ENCODE data around the gene CCDC61. TPM values are rescaled to one million over a fixed set of nuclear protein-coding genes. Genes with fewer than 3 reads are reported as not detected.

Gene CCDC61
- 11.1 and 17.0 TPM in 2 replicates for total RNA-seq (2014; rRNA removed; shearing (Covaris generic); ENCODE audit: low replicate concordance)

DNA sequence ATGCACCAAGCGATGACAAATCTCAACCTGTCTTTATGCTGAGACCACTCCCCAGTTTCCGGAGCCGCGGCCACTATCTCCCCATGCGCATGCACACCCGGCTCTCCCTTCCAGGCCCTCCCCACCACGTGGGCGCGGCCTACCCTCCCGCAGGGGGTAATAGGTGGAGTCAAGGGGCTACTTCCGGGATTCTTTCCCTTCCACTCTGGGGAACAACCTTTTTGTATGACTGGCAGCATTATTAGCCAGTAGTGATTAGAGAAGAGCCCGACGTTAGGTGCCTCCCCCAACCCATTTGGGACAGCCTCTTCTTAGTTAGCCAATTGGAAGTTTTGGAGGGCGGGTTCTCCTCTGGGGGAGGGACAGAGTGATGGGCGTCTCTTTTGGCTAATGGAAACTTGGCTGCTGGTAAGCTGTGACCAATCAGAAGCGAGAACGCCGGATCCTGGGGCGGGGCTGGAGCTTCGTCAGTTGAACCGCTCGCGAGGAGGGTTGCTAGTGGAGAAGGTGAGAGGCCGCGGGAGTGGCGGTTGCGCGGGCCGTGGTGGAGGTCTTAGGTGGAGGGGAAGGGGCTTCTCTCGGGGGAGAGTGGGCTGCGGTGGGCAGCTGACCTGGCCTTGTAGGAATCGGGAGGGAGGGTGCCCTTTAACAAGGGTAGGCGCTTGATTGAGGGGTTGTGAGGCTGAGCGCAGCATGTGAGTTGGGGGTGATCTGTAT, at the start of gene CCDC61:
CCDC61 (plus strand) TSS at position 470 of the 717 bp plus-strand sequence. CDS start 7,552 bp downstream, outside the sequence.
- in situ Hi-C loops (cut with HindIII; ENCODE audit: low pct_unique_long_range_greater_than_20kb, low sequenced_read_pairs): no loop called here
- peak; percentile 100 for DNase-seq (ENCODE audit: low read depth)

DNA sequence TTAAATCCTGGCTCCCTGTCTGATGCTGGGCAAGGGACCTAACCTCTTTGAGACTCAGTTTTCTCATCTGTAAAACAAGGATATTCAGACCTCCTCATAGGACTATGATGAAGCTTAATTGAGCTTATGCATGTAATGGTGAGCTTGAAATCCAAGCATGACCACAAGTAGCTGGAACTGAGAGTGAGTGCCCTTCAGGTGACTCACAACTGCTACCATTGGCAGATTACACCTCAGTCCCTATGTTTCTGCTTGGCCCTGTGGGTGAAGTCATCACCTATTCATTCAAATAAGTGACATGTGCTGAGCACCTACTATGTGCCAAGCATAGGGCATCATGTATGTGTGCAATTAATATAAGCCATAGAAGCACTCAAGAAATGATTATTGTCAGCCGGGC, 47.3 kb upstream of the CCDC61 start:
- in situ Hi-C loops (cut with HindIII; ENCODE audit: low pct_unique_long_range_greater_than_20kb, low sequenced_read_pairs): no loop called here
- DNase-seq (ENCODE audit: low read depth): no peak

- in situ Hi-C loops (cut with HindIII; ENCODE audit: low pct_unique_long_range_greater_than_20kb, low sequenced_read_pairs): no loop called here
- no peak for DNase-seq (ENCODE audit: low read depth)
Observed at GRCh38 chr19:45952341-45952685, 43.0 kb upstream of the CCDC61 start.

GRCh38 chr19:45952686-45953505, 42.4 kb upstream of the CCDC61 start:
- in situ Hi-C loops (cut with HindIII; ENCODE audit: low pct_unique_long_range_greater_than_20kb, low sequenced_read_pairs): no loop called here
- DNase-seq (ENCODE audit: low read depth): peak; percentile 89

DNA sequence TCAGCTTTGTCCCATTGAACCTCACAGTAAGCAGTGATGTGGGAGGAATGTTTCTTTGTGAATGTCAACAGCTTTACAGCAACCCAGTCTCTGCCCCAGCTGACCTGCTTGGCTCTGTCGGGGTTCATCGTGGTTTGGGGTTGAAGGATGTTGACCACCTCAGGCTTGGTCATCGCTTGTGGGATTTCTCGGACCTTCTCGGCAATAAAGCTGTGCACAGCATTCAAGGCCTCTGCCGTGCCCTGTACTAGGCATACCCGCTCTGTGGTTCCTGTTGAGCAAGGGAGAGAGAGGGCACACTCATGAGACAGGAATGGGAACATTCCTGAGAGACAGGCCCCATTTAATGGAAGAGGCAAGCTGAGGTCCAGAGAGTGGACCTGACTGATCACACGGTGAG, 41.6 kb upstream of the CCDC61 start:
- in situ Hi-C loops (cut with HindIII; ENCODE audit: low pct_unique_long_range_greater_than_20kb, low sequenced_read_pairs): no loop called here
- DNase-seq (ENCODE audit: low read depth): no peak

GRCh38 chr19:45954156-45954555, 41.1 kb upstream of the CCDC61 start:
- in situ Hi-C loops (cut with HindIII; ENCODE audit: low pct_unique_long_range_greater_than_20kb, low sequenced_read_pairs): no loop called here
- DNase-seq (ENCODE audit: low read depth): no peak

GRCh38 chr19:45955905-45956608, 39.2 kb upstream of the CCDC61 start:
- in situ Hi-C loops (cut with HindIII; ENCODE audit: low pct_unique_long_range_greater_than_20kb, low sequenced_read_pairs): no loop called here
- no peak for DNase-seq (ENCODE audit: low read depth)

- in situ Hi-C loops (cut with HindIII; ENCODE audit: low pct_unique_long_range_greater_than_20kb, low sequenced_read_pairs): no loop called here
Observed at GRCh38 chr19:45958320-45958719, 36.9 kb upstream of the CCDC61 start.

GRCh38 chr19:45958769-45959516, 36.3 kb upstream of the CCDC61 start:
- in situ Hi-C loops (cut with HindIII; ENCODE audit: low pct_unique_long_range_greater_than_20kb, low sequenced_read_pairs): no loop called here
- no peak for DNase-seq (ENCODE audit: low read depth)

More at GRCh38 chr19:45958320-45958719, 36.9 kb upstream of the CCDC61 start:
- no peak for DNase-seq (ENCODE audit: low read depth)

GRCh38 chr19:45959517-45960025, 35.7 kb upstream of the CCDC61 start:
- DNase-seq (ENCODE audit: low read depth): no peak
- in situ Hi-C loops (cut with HindIII; ENCODE audit: low pct_unique_long_range_greater_than_20kb, low sequenced_read_pairs): no loop called here

DNA sequence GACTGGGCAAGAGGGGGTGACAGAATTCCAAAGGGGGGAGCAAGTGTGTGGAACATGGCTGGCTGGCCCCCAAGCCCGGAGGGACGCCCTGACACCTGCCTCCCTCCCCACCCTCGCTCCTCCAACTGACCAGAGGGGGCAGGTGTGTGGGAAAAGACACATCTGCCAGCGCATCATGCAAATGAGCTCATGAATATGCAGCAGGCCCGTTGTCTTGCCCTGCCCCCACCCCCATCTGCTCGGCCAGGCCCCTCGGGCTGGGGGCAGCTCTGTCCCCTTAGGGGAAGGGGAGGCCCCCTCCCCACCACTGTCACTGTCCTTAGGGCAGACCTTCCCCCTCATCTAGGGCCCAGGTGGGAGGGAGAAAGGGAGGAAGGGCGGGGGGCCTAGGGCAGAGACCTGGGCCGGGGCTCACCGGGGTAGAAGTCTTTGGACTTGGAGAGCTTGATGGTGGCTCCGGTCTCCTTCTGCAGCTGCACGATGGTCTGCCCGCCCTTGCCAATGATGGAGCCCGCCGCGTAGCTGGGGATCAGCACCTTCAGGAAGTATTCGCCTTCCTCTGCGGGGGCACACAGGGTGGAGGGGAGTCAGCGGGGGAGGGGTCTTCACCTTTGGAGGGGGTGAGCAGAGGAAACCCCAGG, 34.6 kb upstream of the CCDC61 start:
- in situ Hi-C loops (cut with HindIII; ENCODE audit: low pct_unique_long_range_greater_than_20kb, low sequenced_read_pairs): no loop called here
- no peak for DNase-seq (ENCODE audit: low read depth)

- DNase-seq (ENCODE audit: low read depth): no peak
- in situ Hi-C loops (cut with HindIII; ENCODE audit: low pct_unique_long_range_greater_than_20kb, low sequenced_read_pairs): no loop called here
Observed at GRCh38 chr19:45962021-45962420, 33.2 kb upstream of the CCDC61 start.

GRCh38 chr19:45967246-45967645, 28.0 kb upstream of the CCDC61 start:
- in situ Hi-C loops (cut with HindIII; ENCODE audit: low pct_unique_long_range_greater_than_20kb, low sequenced_read_pairs): no loop called here
- no peak for DNase-seq (ENCODE audit: low read depth)

GRCh38 chr19:45968626-45969025, 26.6 kb upstream of the CCDC61 start:
- DNase-seq (ENCODE audit: low read depth): no peak
- in situ Hi-C loops (cut with HindIII; ENCODE audit: low pct_unique_long_range_greater_than_20kb, low sequenced_read_pairs): no loop called here

DNA sequence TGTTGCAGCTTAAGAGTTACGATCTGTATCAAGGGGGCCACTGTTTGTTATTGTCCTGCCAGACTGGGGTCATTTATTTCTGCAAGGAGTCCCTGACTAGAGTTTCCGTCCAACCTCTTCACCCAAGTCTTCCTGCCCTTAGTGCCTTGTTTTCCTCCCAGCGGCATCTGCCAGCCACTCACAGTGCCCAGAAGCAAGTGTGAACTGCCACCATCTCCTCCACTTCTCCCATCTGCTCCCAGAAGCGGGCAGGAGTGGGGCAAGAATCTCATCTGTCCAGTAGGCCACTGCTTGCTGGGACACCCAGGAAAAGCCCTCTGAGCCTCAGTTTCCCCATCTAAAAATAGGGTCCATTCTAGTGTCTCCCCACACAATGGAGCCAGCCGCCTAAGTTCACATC, 25.6 kb upstream of the CCDC61 start:
- DNase-seq (ENCODE audit: low read depth): no peak
- in situ Hi-C loops (cut with HindIII; ENCODE audit: low pct_unique_long_range_greater_than_20kb, low sequenced_read_pairs): no loop called here

GRCh38 chr19:45971260-45971902, 23.9 kb upstream of the CCDC61 start:
- DNase-seq (ENCODE audit: low read depth): no peak
- in situ Hi-C loops (cut with HindIII; ENCODE audit: low pct_unique_long_range_greater_than_20kb, low sequenced_read_pairs): no loop called here
